ENCODE measurements around the gene NEB.
"Not testable (repeated sequence)": the region's sequence is repeated elsewhere in the genome, so short reads cannot be mapped to it uniquely, and the experiment has no call there.

The NEB gene

GRCh38 chr2:151649400-151649799 lies 84.9 kb downstream of the NEB start:
- DNase-seq (ENCODE audit: low read depth), result no peak

GRCh38 chr2:151646512-151646911 lies 87.8 kb downstream of the NEB start:
- DNase-seq (ENCODE audit: low read depth), result not testable (repeated sequence)

GRCh38 chr2:151644580-151644979 lies 89.7 kb downstream of the NEB start:
- DNase-seq (ENCODE audit: low read depth), result no peak

- not testable (repeated sequence) for DNase-seq (ENCODE audit: low read depth)
Observed at GRCh38 chr2:151641895-151642294, 92.4 kb downstream of the NEB start.

- DNase-seq (ENCODE audit: low read depth), result no peak
Observed at GRCh38 chr2:151640087-151640486, 94.2 kb downstream of the NEB start.

- no peak for DNase-seq (ENCODE audit: low read depth)
Observed at GRCh38 chr2:151638990-151639389, 95.3 kb downstream of the NEB start.

- DNase-seq (ENCODE audit: low read depth), result peak; percentile 7
Observed at GRCh38 chr2:151638191-151638933, 95.9 kb downstream of the NEB start.

GRCh38 chr2:151637271-151637781 lies 97.0 kb downstream of the NEB start:
- no peak for DNase-seq (ENCODE audit: low read depth)

GRCh38 chr2:151634736-151635467 lies 99.4 kb downstream of the NEB start:
- no peak for DNase-seq (ENCODE audit: low read depth)

GRCh38 chr2:151632993-151633565 lies 101.2 kb downstream of the NEB start:
- peak; percentile 14 for DNase-seq (ENCODE audit: low read depth)

- no peak for DNase-seq (ENCODE audit: low read depth)
Observed at GRCh38 chr2:151630372-151630771, 103.9 kb downstream of the NEB start.

- DNase-seq (ENCODE audit: low read depth), result no peak
Observed at GRCh38 chr2:151627353-151627752, 106.9 kb downstream of the NEB start.

GRCh38 chr2:151624271-151624670 lies 110.0 kb downstream of the NEB start:
- DNase-seq (ENCODE audit: low read depth), result no peak

- no peak for DNase-seq (ENCODE audit: low read depth)
Observed at GRCh38 chr2:151623631-151624030, 110.6 kb downstream of the NEB start.

GRCh38 chr2:151620761-151621160 lies 113.5 kb downstream of the NEB start:
- no peak for DNase-seq (ENCODE audit: low read depth)

GRCh38 chr2:151619337-151619989 lies 114.8 kb downstream of the NEB start:
- peak; percentile 6 for DNase-seq (ENCODE audit: low read depth)

GRCh38 chr2:151616760-151617339 lies 117.4 kb downstream of the NEB start:
- no peak for DNase-seq (ENCODE audit: low read depth)

GRCh38 chr2:151614606-151615306 lies 119.5 kb downstream of the NEB start:
- DNase-seq (ENCODE audit: low read depth), result no peak

- no peak for DNase-seq (ENCODE audit: low read depth)
Observed at GRCh38 chr2:151614159-151614558, 120.1 kb downstream of the NEB start.

- no peak for DNase-seq (ENCODE audit: low read depth)
Observed at GRCh38 chr2:151611351-151611750, 122.9 kb downstream of the NEB start.

- no peak for DNase-seq (ENCODE audit: low read depth)
Observed at GRCh38 chr2:151610310-151610709, 124.0 kb downstream of the NEB start.
